Gastroesophageal sphincter (tissue), 4 donors: ENCODE data around the gene EXOSC3. TPM values are rescaled to one million over a fixed set of nuclear protein-coding genes. Genes with fewer than 3 reads are reported as not detected.

Source experiments
- ATAC-seq: fragments of 150-250 bp; one replicate; pipeline ENCODE4 v1.9.1; 2016; ENCODE audit warnings: mild to moderate bottlenecking, moderate library complexity
- H3K27ac ChIP-seq, 4 donors: fragments of 200-600 bp; sonication (generic) in 3 of 4; 1 replicate in 3 of 4; 2 replicates in 1 of 4; pipeline ENCODE4 v1.5.1; 2016 to 2019
- H3K27me3 ChIP-seq: fragments of 200-600 bp; sonication (generic); one replicate; pipeline ENCODE4 v1.5.1; 2019
- H3K36me3 ChIP-seq, 2 donors: fragments of 200-600 bp; sonication (generic); one replicate each; pipeline ENCODE4 v1.5.1; 2019; ENCODE audit warnings: control low read depth in 1 of 2
- H3K4me1 ChIP-seq, 3 donors: fragments of 200-600 bp; sonication (generic); 1 replicate in 2 of 3; 2 replicates in 1 of 3; pipeline ENCODE4 v1.5.1; 2016 to 2019; ENCODE audit warnings: control low read depth in 2 of 3
- H3K4me3 ChIP-seq, 2 donors: fragments of 200-600 bp; sonication (generic); one replicate each; pipeline ENCODE4 v1.5.1; 2019; ENCODE audit warnings: mild to moderate bottlenecking in 1 of 2, moderate library complexity in 1 of 2
- H3K9me3 ChIP-seq, 3 donors: fragments of 200-600 bp; sonication (generic); one replicate each; pipeline ENCODE4 v1.5.1; 2017 to 2019; ENCODE audit warnings: control low read depth in 2 of 3
- EP300 ChIP-seq: sonication (generic); formaldehyde crosslinking; IDR thresholded peaks from one replicate; pipeline ENCODE4 v1.6.1; 2017; ENCODE audit warnings: antibody characterized with exemption, mild to moderate bottlenecking
- POLR2A ChIP-seq, 2 donors: fragments of 450-650 bp; IDR thresholded peaks; one replicate each; pipeline ENCODE4 v1.6.1; 2017; ENCODE audit warnings: antibody characterized with exemption in 2 of 2, mild to moderate bottlenecking in 2 of 2, moderate library complexity in 1 of 2
- POLR2AphosphoS5 ChIP-seq: sonication (generic); formaldehyde crosslinking; IDR thresholded peaks from one replicate; pipeline ENCODE4 v1.6.1; 2017; ENCODE audit warnings: antibody characterized with exemption
- WGBS, 2 donors: methylation state at CpG; one replicate each; pipeline ENCODE4 v1.1.5; 2018; ENCODE audit warnings: low coverage in 1 of 2; 5-methylcytosine and 5-hydroxymethylcytosine counted together
- total RNA-seq, 4 donors: library from RNA; depleted of rRNA; stranded (reverse); fragments of >200 nt; gene quantifications; one replicate each; pipeline ENCODE4 v1.1.0, GENCODE V29; 2016
- TF ChIP-seq, protein P1 (sequence below), 4 experiments: fragments of 200-600 bp in 2 of 4; fragments of 450-650 bp in 2 of 4; sonication (generic) in 1 of 4; IDR thresholded peaks; one replicate each; pipeline ENCODE4 v1.5.1; 2017 to 2019; ENCODE audit warnings: antibody characterized with exemption in 4 of 4, mild to moderate bottlenecking in 2 of 4, moderate library complexity in 2 of 4

The EXOSC3 gene
- total RNA-seq, 4 donors from 2014 or later = 31.0 to 73.3 (median 49.5) TPM

DNA sequence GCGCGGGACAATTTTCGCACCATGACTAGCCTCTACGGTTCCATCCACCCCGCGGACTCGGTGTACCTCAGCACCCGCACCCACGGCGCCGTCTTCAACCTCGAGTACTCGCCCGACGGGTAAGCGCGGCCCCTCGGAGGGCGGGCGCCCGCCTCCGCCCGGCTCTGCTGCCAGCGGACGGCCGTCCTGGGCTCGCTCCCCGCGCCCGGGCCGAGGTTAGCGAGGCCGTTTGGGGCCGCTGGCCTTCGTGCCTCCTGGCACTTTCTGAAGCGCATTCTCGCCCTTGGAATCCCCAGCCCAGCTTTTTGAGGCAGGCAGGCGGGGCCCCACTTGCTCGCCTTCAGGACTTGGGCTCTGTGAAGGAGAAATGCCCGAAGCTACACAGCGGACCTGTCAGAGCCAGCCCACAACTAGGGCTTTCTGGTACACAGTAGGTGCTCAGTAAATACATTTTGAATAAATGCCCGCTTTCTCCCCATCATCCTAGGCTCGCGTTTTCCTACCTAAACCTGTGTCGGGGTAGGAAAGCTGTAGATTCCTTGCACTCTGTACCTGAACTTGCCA, 16.5 kb upstream of the EXOSC3 start:
- peaks cover 6 to 59% (median 17%) of the 10 kb centered on the region in 3 donors for H3K4me1 ChIP-seq
- peak overlapping the region; percentile 66 to 92 for H3K4me3 ChIP-seq
- no peaks in the 10 kb centered on the region for H3K9me3 ChIP-seq
- peak overlapping the region; percentile 72 to 91 (median 90) for H3K27ac ChIP-seq
- TF ChIP-seq POLR2AphosphoS5 = no peak
- no peak for TF ChIP-seq EP300
- no peak for TF ChIP-seq POLR2A (IDR thresholded peaks at IDR 0.05)
- TF ChIP-seq, protein P1, sequence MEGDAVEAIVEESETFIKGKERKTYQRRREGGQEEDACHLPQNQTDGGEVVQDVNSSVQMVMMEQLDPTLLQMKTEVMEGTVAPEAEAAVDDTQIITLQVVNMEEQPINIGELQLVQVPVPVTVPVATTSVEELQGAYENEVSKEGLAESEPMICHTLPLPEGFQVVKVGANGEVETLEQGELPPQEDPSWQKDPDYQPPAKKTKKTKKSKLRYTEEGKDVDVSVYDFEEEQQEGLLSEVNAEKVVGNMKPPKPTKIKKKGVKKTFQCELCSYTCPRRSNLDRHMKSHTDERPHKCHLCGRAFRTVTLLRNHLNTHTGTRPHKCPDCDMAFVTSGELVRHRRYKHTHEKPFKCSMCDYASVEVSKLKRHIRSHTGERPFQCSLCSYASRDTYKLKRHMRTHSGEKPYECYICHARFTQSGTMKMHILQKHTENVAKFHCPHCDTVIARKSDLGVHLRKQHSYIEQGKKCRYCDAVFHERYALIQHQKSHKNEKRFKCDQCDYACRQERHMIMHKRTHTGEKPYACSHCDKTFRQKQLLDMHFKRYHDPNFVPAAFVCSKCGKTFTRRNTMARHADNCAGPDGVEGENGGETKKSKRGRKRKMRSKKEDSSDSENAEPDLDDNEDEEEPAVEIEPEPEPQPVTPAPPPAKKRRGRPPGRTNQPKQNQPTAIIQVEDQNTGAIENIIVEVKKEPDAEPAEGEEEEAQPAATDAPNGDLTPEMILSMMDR (IDR thresholded peaks at IDR 0.05) = no peak
- H3K36me3 ChIP-seq = no peaks in the 10 kb centered on the region
- no peaks in the 10 kb centered on the region for H3K27me3 ChIP-seq
- peak; percentile 35 for ATAC-seq
- WGBS, 2 donors = 0% methylated on average over 6 of the region's 45 CpGs; no CpG with 5 or more reads in 1 of the 2 donors

DNA sequence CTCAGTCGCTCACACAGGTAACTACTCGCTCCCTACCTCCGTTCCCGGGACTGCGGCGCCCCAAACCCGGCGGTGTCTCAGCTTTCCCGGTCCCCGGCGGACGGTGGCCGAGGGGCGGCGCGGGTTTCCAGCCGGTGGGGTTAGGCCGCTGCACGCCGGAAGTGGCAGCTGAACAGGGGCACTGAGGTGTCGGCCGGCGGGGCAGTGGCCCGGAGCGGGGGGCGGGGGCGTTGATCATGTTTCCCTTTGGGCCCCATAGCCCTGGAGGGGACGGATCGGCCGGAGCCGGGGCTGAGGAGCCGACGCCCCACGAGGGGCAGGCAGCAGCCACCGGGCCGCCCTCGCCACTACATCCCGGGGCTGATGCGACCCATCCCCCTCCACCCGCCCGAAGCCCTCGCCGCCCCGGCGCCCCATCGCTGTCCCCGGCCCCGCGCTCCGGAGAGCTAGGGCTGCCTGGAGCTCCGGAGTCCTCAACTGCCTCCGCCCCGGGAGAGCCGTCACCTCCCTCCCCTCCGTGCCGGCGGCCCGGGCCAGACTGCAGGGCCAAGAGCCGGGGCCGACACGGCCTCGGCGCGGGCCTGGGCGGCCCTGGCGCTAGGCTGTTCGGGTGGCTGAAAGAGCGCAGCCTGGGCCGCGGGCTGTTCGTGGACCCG, 15.9 kb upstream of the EXOSC3 start, which contains the start of gene DCAF10:
Gene DCAF10, plus strand, starts transcription at position 167 of the 656 bp plus-strand sequence. Its CDS starts 70 bp downstream, at position 237.
- peak; percentile 91 for ATAC-seq
- Histone ChIP-seq H3K4me3 (peak within 1 kb of the TSS; percentile 66 to 92), H3K9me3 (no peaks in the 10 kb centered on the region), H3K36me3 (no peaks in the 10 kb centered on the region), H3K4me1 (peaks cover 6 to 56% (median 16%) of the 10 kb centered on the region in 3 donors), H3K27ac (peak within 1 kb of the TSS; percentile 72 to 91 (median 90)), H3K27me3 (no peaks in the 10 kb centered on the region)
- no CpG with 5 or more reads among the region's 72 CpGs for WGBS, 2 donors
- peak; percentile 60 to 75 for TF ChIP-seq POLR2A (IDR thresholded peaks at IDR 0.05)
- peak; percentile 84 for TF ChIP-seq POLR2AphosphoS5
- TF ChIP-seq EP300 = no peak
- TF ChIP-seq, protein P1 (IDR thresholded peaks at IDR 0.05) = peak in 2 of 4 experiments; percentile 5 to 20

DNA sequence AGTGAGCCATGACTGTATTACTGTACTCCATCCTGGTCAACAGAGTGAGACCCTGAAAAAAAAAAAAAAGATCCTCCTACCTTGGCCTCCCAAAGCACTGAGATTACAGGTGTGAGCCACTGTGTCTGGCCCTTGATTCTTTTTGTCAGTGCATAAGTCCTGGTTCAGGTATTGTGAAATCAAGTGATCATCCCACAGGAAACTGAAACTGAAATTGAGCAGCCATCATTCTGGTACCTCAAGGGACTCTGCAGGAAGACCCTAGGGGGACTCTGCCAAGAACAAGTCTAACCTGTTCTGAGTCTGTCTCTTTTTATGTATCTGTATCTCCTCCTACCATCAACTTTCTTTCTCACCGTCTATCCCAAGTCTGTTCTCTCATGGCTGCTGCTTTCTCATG, 13.8 kb upstream of the EXOSC3 start:
- Histone ChIP-seq H3K4me1 (peaks cover 6 to 41% (median 16%) of the 10 kb centered on the region in 3 donors), H3K27me3 (no peaks in the 10 kb centered on the region), H3K4me3 (no peak overlapping the region), H3K27ac (no peak overlapping the region), H3K9me3 (no peaks in the 10 kb centered on the region), H3K36me3 (no peaks in the 10 kb centered on the region)
- 60 to 86% methylated on average over 1 of the region's 1 CpG for WGBS, 2 donors
- no peak for ATAC-seq
- TF ChIP-seq POLR2AphosphoS5 (no peak), EP300 (no peak), POLR2A (IDR thresholded peaks at IDR 0.05) (no peak)
- TF ChIP-seq, protein P1 (IDR thresholded peaks at IDR 0.05) = no peak

DNA sequence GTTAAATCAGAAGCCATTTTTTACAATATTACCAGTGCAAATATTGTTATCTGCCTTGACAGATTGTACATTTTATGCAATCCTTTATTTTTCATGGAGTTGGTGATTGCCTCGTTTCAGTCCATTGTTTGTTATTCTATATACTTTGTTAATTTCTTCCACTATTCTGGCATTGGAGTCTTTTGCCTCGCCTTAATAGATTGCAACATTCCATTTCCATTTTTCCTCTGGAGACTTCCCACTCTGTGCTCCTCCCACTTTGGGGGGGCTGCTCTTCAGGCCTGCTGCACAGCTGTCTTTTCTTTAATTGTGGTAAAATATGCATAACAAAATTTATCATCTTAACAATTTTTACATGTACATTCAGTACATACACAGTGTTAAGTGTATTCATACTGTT, 11.4 kb upstream of the EXOSC3 start:
- no peak for ATAC-seq
- Histone ChIP-seq H3K27ac (no peak overlapping the region), H3K4me1 (peaks cover 0 to 16% (median 0%) of the 10 kb centered on the region in 3 donors), H3K9me3 (no peaks in the 10 kb centered on the region), H3K27me3 (no peaks in the 10 kb centered on the region), H3K4me3 (no peak overlapping the region), H3K36me3 (no peaks in the 10 kb centered on the region)
- WGBS, 2 donors = 48 to 66% methylated on average over 2 of the region's 2 CpGs
- no peak for TF ChIP-seq EP300
- TF ChIP-seq POLR2AphosphoS5 = no peak
- no peak for TF ChIP-seq POLR2A (IDR thresholded peaks at IDR 0.05)
- TF ChIP-seq, protein P1 (IDR thresholded peaks at IDR 0.05) = no peak
